ENCODE results near the gene KCNQ1. TPM values are rescaled to one million over a fixed set of nuclear protein-coding genes. Genes with fewer than 3 reads are reported as not detected.

The KCNQ1 gene
- total and polyA plus RNA-seq, 8 donors: 7.1 to 37.7 (median 9.9) TPM

DNA sequence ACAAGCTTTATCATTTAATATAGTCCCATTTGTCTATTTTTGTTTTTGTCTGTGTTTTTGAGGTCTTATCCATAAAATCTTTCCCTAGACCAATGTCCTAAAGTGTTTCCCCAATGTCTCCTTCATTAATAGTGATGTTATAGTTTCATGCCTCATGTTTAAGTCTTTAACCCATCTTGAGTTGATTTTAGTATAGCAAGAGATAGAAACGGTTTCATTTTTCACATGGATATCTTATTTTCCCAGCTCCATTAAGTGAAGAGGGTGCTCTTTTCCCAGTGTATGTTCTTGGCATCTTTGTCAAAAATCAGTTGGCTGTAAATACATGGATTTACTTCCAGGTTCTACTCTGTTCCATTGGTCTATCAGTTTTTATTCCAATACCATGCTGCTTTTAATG, 196.8 kb downstream of the KCNQ1 start:
- Histone ChIP-seq H3K4me1 (no peaks in the 10 kb centered on the region), H3K9me3 (peaks cover 0 to 83% of the 10 kb centered on the region in 2 donors), H3K27ac (no peak overlapping the region), H3K4me3 (no peak overlapping the region), H3K27me3 (no peaks in the 10 kb centered on the region), H3K36me3 (no peaks in the 10 kb centered on the region)
- intact Hi-C loops (cut with DNase I): no loop called here
- no peak for ATAC-seq
- no peak for DNase-seq
- TF ChIP-seq, protein P1, sequence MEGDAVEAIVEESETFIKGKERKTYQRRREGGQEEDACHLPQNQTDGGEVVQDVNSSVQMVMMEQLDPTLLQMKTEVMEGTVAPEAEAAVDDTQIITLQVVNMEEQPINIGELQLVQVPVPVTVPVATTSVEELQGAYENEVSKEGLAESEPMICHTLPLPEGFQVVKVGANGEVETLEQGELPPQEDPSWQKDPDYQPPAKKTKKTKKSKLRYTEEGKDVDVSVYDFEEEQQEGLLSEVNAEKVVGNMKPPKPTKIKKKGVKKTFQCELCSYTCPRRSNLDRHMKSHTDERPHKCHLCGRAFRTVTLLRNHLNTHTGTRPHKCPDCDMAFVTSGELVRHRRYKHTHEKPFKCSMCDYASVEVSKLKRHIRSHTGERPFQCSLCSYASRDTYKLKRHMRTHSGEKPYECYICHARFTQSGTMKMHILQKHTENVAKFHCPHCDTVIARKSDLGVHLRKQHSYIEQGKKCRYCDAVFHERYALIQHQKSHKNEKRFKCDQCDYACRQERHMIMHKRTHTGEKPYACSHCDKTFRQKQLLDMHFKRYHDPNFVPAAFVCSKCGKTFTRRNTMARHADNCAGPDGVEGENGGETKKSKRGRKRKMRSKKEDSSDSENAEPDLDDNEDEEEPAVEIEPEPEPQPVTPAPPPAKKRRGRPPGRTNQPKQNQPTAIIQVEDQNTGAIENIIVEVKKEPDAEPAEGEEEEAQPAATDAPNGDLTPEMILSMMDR (IDR thresholded peaks at IDR 0.05): no peak

DNA sequence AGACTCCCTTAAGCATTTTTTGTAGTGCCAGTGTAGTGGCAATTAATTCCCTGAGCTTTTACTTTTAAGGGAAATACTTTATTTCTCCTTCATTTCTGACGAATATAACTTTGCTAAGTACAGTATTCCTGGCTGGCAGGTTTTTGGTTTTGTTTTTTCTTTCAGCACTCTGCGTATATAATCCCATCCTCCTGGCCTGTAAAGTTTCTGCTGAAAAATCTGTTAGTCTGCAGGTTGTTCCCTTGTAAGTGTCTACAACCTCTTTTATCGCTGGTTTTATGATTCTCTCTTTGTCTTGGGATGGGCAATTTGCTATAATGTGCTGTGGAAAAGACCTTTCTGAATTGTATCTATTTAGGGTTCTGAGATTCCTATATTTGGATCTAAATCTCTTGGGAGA, 198.9 kb downstream of the KCNQ1 start:
- Histone ChIP-seq H3K4me1 (no peaks in the 10 kb centered on the region), H3K9me3 (peaks cover 0 to 98% of the 10 kb centered on the region in 2 donors), H3K36me3 (no peaks in the 10 kb centered on the region), H3K4me3 (no peak overlapping the region), H3K27me3 (no peaks in the 10 kb centered on the region), H3K27ac (no peak overlapping the region)
- intact Hi-C loops (cut with DNase I): no loop called here
- no peak for DNase-seq
- TF ChIP-seq, protein P1 (IDR thresholded peaks at IDR 0.05): no peak
- ATAC-seq: no peak

DNA sequence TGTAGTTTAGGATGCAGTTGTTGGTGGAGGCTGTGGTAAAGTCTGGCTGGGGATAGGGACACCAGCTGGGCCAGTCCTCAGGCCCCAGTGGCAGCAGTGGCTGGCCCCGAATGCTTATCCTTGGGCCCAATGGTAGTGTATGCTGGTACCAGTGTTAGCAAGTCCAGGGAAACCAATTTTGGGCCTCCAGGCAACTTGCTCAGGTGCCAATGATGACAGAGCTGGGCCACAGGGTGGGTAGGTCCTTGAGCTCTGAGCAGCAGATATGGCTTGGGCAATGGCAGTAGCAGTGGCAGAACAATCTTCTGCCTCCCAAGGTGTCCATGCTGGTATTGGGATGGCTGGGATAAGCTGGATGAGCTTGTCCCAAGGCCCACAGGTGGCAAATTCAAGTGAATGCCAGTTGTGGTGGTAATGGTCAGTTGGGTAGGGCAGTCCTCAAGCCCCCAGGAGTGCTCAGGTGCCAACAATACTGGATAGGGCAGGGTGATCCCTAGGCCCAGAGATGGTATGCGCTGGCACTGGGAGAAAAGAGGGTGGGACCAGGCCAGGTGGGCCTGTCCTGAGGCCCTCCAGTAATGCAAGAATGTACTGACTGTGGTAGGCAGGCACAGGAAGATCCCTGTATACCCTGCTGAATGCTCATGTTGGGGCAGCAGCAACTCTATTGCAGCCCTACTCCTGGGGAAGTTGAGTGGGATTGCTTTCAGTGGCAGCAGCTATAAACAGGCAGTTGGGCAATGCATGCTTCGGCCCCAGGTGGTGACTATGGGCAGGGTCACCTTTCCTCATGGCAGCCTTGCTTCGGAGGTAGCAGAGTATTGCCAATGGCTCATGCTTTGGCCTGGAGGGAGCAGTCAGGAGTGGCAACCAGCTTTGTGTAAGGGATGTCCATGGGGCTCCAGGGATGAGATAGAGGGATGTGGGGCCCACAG, 200.3 kb downstream of the KCNQ1 start:
- TF ChIP-seq, protein P1 (IDR thresholded peaks at IDR 0.05): no peak
- intact Hi-C loops (cut with DNase I): no loop called here
- Histone ChIP-seq H3K9me3 (peaks cover 0 to 100% of the 10 kb centered on the region in 2 donors), H3K4me3 (no peak overlapping the region), H3K27ac (no peak overlapping the region), H3K36me3 (no peaks in the 10 kb centered on the region), H3K27me3 (no peaks in the 10 kb centered on the region), H3K4me1 (no peaks in the 10 kb centered on the region)
- ATAC-seq (no peak), DNase-seq (no peak)

DNA sequence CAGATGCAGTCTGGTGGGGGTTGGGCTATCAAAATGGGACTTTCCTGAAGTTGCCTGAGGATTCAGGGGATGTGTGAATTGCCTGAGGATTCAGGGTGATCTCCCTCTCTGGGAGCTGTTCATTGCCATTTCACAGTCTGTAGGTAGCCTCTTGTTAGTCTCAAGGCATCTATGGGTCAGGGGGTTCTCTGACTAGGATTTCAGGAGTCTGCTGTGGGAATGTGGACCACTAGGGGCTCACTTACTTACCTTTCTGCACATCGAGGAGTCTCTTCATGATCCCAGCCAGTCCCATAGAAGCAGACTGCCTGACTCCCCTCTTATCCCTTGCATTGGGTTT, 200.9 kb downstream of the KCNQ1 start:
- no peak for ATAC-seq
- no peak for DNase-seq
- no peaks in the 10 kb centered on the region for H3K4me1 ChIP-seq
- H3K4me3 ChIP-seq: no peak overlapping the region
- H3K9me3 ChIP-seq: peaks cover 0 to 100% of the 10 kb centered on the region in 2 donors
- TF ChIP-seq, protein P1 (IDR thresholded peaks at IDR 0.05): no peak
- no peaks in the 10 kb centered on the region for H3K36me3 ChIP-seq
- intact Hi-C loops (cut with DNase I): no loop called here
- no peak overlapping the region for H3K27ac ChIP-seq
- H3K27me3 ChIP-seq: no peaks in the 10 kb centered on the region

DNA sequence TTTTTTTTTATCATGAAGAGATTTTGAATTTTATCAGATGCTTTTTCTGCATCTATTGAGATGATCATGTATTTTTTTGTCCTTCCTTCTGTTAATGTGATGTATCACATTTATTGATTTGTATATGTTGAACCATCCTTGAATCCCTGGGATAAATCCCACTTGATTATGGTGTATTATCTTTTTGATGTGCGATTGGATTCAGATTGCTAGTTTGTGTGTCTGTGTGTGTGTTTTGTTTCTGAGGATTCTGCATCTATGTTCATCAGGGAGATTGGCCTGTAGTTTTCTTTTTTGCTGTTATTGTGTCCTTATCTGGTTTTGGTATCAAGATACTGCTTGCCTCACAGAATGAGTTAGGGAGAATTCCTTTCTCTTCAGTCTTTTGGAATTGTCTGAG, 202.4 kb downstream of the KCNQ1 start:
- peaks cover 0 to 96% of the 10 kb centered on the region in 2 donors for H3K9me3 ChIP-seq
- TF ChIP-seq, protein P1 (IDR thresholded peaks at IDR 0.05): no peak
- no peak overlapping the region for H3K4me3 ChIP-seq
- H3K27ac ChIP-seq: no peak overlapping the region
- H3K4me1 ChIP-seq: no peaks in the 10 kb centered on the region
- no peaks in the 10 kb centered on the region for H3K27me3 ChIP-seq
- ATAC-seq (no peak), DNase-seq (no peak)
- H3K36me3 ChIP-seq: no peaks in the 10 kb centered on the region
- intact Hi-C loops (cut with DNase I): no loop called here
